HG02678 (cell line): ENCODE results near the gene NHLRC4.

Experiments used
- ATAC-seq: cut with Tn5 transposase; IDR thresholded peaks from one replicate; pipeline ENCODE4 v1.9.1; 2021; ENCODE audit warnings: mild to moderate bottlenecking, moderate library complexity; ENCODE audit not compliant: unreplicated experiment

NHLRC4 gene

DNA sequence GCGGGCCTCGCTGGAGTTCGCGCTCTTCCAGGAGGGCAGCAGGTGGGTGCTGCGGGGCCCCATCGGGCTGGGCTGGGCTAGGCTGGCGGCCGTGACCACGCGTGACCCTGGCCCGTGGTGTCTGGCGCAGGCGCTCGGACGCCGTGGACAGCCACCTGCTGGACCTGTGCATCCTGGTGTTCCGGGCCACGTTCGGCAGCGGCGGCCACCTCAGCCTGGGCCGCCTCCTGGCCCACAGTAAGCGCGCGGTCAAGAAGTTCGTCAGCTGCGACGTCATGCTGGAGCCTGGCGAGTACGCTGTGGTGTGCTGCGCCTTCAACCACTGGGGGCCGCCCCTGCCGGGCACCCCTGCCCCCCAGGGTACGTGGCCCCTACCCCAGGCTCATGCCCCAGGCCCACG, 14.6 kb upstream of the NHLRC4 start:
- no peak for ATAC-seq

DNA sequence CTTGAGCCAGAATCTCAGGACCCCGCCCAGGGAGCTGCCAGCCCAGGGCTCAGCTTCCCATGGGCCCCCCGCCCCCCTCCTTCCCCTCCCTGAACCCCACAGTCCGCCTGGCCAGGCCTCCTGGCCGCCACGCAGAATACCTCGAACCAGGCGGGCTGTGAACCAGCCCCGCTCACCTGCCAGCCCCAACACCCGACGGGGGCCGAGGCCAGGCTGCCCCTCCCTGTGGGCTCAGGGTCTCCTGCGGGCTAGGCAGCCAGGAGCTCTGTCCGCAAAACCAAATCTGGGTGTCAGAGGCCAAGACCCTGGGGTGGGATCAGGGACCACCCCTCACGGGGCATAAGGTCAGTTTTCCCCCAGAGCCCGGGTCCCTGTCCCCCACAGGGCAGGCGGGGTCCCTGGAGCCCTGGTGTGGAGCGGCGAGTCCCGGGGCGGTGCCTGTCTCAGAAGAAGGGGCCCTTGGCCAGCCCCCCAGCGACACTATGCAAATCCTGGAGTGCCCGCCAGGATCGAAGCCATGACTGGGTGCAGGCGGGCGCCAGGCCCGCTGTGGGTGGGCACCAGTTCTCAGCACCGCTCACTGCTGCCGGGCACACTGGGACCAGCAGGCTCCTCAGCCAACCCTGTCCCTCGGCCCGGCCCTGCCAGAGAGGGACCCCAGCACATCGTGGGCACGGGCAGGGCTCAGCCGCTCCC, 13.1 kb upstream of the NHLRC4 start:
- no peak for ATAC-seq

DNA sequence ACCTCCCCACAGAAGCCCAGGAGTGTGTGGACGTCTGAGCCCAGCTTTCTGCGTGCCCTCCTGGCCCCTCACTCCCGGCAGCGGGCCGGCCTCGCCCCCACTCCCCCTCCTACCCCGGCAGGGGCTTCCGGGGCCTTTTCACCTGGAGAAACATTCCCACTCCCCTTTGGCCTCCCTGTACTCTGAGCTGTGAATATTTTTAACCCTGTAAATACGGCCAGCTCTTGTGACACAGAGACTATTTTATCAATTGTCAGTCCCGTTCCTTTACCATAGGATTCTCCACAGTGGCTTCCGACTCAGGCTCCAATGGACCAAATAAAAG, 12.5 kb upstream of the NHLRC4 start:
- ATAC-seq = no peak

DNA sequence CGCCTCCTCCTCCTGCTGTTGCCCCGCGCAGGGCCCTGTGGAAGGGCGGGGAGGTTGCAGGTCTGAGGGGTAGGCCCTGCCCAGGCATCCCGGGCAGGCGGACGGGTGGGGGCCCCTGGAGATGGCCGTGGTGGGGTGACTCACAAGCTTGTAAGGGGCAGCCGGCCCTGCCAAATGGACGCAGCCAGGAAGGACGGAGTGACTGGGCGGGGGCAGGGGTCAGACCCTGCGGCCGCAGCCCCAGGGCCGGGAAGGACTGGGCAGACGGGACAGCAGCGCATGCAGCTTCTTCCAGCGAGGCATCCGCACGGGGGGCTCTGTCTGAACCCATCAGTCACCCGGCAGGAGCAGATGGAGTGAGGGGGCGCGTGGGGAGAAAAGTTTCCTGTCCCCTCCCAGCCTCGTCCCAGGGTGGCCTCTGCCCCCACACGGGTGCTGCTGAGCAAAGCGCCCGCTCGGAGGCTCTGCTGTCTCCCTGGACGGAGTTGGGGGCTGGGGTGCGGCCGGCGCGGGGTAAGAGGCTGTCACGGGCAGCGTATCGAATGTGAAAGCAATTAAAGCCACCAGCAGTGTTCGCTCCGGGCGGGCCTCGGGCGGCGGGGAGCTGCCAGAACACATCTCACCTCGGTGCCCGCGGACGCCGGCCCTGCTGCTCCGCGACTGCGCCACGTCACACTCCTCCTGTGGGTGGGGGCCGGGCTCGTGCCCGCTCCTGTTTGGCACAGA, 12.0 kb upstream of the NHLRC4 start:
- ATAC-seq = no peak

DNA sequence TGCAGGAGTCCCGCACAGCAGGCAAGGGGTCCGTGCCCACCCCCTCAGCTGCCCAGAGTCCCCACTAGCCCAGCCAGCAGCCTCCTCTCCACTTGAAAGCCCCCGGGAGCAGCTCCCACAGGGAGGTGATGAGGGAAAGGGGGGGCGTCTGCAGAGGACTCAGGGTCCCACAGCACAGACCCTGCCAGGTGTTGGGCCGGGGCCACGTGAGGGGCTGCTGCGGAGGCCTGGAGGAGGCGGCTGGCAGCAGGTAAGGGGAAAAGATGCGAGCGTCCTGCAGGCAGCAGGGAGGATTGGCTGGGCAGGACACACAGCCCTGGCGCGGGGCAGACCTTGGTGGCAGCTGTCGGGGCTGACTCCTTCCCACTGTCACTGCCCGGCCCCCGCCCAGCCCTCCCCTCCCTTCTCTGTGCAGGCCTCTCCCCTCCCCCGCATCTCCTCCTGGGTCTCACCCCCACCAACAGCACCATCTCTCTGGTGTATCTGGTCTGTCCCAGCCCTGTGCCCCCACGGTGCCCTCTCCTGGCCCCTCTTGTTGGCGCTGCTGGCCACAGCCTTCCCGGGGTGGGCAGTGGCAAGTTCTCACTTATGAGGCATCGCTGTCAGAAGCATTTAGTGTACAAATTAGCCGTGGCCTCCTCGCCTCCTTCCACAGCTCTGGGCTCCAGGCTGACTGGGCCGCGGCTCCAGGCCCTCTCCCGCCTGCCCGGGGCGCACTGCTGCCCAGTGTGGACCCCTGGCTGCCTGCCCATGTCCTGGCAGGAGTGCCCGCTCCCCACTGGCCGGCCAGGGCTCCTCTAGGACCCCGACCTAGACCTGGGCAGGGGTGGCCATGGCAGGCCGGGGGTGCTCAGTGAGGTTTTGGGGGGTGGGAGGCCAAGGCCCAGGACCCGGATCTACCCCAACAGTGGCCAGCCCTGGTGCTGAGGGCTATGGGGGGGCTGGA, 11.0 kb upstream of the NHLRC4 start:
- ATAC-seq = no peak

DNA sequence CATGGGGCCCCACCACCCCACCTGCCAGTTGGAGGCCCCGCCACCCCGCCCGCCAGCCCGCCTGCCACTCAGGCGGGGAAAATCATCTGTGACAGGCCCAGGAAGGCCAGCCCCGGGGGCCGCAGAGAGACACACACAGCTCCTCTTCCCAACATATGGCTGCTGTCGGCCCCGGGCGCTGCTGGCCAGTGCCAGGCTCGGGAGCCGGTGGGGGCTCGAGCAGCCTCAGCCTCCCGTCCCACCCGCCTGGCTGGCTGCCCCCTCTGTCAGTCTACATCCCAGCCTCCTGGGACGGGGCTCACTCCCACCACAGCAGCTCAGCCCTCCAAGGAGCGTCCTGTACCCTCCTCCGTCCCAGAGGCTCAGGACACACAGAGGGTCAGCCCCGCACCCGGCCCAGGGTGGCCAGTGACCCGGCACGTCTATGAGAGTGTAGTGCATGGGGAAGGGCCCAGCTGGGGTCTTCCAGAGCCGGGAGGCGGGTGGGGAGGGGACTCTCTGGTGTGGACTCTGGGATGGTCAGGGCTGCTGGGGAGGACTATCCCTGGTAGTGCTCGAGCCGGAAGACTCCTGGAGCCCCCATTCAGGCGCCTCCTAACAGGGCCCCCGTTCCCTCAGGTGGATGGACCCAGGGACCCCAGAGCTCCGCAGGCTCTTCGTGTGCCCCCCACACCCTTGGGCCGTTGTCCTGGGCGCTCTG, 10.2 kb upstream of the NHLRC4 start:
- ATAC-seq = no peak

DNA sequence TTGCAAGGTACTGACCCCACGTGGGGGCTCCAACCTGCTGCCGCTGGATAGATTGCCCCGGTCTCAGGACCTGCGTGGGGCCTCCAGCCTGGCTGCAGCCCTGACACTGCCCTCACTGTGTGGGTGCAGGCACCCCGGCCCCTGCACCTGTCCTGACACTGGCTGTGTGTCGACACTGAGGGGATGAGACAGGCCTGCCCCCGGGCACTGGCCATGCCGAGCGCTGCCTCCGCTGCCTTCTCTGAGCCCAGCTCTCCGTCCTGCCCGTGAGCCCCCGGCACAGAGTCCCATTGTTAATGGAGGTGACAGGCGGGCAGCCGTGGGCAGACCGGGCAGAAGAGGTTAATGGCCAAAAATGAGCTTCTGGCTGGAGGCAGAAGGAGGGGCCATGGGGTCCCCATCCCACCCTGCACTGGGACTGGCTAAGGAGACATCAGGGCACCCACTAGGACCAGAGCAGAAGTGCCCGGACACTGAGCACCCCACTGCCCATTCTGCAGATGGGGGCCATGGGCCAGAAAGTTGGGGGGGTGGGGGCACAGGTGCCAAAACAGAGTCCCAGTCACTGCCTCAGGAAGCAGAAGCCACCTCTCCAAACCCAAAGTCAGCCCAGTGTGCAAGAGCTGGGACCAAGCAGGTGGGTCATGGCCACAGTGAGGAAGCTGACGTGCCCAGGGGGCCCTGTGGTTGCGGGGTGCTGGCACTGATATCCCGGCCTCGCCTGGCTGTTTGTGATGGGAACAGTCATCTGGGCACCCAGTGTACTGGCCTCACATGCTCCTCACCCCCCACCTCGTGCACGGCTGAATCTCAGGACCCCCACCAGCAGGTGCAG, 9.1 kb upstream of the NHLRC4 start:
- no peak for ATAC-seq

DNA sequence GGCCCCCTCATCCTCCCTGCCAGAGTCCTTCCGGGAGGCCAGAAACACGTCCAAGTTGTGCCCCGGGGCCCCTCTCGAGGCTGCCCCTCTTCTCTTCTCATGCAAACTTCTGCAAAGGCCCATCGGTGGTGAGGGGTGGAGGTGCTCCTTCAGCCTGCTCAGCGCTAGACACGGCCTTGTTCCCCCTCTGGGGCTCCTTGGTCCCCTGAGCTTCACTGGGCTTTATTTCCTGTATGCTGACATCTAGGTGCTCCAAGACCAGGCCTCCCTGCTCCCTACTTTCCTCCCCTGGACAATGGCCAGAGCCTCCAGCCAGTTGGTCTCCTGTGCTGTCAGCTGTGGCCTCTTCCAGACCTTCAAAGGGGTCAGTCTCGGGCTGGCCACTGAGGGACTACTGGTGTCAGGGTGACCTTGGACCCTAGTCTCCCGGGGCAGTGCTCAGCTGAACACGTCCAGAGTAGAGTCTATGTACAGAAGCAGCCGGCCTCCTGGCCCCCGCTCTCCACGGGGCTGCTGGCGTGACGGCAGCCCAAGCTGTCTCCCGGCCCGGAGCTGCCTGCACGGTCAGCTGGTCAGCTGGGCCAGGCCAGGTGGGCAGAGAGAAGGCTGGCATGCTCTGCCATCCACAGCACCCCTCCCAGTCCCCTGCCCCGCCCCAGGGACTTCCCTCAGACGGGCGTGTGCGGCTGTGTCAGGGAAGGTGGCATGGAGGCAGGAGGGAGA, 8.3 kb upstream of the NHLRC4 start:
- ATAC-seq = no peak

DNA sequence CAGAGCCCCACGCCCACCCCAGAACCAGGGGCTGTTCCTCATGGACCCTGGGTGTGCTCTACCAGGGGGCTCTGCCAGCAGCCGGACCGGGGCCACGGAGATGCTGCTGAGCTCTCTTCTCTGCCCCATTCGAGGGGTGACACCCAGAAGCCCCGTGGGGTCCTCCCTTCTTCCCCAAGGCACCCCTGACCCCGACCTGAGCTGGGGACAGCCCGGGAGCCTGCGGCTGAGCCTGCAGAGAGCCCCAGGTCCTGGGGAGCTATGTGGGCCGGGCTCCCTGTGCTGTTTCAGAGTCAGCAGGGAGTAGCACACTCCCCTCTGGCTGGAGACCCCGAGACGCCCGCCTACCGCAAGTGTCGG, 7.8 kb upstream of the NHLRC4 start:
- no peak for ATAC-seq

DNA sequence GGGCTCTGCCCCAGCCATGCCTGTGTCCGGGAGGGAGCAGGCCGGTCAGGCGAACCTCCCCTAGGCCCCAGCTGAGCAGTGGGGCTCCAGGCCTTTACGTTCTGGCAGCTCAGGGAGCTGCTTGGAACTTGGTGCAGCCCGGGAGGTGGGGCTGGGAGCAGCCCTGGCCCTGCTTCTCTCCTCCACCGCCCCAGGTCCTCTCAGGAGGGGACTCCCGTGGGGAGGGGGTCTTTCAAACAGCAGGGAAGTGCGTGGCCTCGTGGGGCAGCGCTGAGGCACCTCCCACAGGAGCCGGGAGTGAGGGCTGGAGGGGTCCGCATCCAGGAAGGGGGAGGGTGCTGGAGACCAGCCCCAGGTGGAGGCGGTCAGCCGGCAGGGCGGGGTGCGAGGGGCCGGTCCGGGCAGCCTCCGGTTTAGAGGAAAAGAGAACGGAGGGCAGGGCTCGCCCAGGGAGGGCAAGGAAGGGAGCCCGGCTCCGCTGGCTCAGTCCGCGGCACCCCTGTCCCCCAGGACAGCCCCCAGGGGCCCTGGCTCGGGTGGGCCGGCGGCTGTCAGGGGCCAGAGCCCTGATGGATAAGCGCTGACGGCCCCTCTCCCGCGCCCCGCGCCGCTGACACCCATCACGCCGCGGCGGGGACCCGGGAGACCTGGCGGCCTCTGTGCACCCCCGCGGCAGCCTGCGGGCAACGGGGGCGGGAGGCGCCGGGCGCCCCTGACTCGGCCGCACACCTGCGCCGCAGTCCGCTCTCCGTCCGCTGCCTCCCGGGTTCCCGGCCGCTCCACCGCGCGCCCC, 7.2 kb upstream of the NHLRC4 start:
- no peak for ATAC-seq

DNA sequence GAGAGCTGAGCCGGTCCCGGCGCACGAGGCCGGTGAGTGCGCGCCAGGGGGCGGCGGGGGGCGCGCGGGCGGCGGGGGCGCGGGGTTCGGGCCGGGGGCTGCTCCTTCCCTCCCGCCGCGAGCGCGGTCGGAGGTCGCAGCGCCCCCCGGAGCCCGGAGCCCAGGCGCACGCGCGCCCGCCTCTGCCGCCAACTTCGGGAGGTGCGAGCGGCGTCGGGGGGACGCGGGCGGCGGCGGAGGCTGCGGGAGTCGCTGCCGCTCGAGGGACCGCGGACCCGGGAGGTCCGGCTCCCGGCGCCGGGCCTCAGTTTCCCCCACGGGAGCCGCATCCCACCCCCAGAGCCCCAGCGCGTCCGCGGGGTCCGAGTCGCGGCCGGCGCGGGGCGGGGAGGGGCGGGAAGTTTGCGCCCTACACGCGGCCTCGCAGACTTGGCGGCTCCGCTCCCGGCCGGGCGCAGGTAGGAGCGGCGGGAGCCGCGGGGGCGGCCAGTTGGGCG, 6.6 kb upstream of the NHLRC4 start, which contains the start of gene PRR35:
TSS of gene PRR35 (plus strand) at position 191 of the 497 bp plus-strand sequence. CDS start 2,901 bp downstream, outside the sequence.
- no peak for ATAC-seq

DNA sequence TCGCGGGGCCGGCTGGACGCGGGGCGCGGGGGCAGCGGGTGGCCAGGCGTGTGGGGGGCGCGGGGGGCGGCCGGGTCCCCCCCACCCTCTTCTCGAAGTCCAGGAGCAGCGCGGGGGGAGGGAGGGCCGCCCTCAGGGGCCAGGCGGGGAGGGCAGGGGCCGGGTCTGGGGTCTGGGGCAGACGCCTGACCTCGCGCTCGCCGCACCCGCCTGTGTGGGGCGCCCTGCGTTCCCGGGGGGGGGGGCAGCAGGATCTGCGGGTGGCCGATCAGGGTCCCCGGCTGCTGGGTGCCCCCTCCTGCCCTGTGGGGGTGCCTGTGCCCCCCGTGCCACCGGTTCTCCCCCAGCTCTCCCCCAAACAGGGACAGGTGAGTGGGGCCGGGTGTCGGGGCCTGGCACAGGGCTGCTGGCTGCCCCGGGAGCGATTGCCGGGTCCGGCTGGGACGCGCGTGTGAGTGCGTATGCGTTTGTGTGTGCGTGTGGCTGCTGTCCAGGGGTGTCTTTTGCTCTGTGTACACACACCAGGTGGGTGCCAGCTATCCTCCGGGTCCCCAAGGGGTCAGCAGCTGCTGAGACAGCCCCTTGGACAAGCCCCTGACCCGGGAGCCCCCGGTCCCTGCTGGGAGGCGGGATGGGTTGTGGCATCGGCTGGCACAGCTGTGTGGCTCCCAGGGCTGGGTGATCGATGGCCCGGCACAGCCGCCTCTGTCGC, 5.9 kb upstream of the NHLRC4 start:
- no peak for ATAC-seq

DNA sequence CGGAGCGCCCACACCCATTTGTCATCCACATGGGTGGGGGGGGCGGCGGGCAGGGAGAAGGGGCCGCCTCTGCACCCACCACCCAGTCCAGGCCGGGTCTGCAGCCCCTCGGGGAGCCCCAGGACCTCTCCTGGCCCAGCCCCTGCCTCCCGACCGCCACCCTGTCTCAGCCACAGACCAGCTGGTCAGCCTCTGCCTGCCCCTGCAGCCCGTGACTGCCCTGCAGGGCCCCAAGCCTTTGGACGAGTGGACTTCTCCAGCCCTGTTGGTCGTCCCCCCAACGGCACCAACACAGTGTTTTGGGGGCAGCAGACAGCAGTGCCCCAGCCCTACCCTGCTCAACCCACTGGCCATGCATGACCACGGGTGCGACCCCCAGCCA, 5.4 kb upstream of the NHLRC4 start:
- ATAC-seq = no peak

DNA sequence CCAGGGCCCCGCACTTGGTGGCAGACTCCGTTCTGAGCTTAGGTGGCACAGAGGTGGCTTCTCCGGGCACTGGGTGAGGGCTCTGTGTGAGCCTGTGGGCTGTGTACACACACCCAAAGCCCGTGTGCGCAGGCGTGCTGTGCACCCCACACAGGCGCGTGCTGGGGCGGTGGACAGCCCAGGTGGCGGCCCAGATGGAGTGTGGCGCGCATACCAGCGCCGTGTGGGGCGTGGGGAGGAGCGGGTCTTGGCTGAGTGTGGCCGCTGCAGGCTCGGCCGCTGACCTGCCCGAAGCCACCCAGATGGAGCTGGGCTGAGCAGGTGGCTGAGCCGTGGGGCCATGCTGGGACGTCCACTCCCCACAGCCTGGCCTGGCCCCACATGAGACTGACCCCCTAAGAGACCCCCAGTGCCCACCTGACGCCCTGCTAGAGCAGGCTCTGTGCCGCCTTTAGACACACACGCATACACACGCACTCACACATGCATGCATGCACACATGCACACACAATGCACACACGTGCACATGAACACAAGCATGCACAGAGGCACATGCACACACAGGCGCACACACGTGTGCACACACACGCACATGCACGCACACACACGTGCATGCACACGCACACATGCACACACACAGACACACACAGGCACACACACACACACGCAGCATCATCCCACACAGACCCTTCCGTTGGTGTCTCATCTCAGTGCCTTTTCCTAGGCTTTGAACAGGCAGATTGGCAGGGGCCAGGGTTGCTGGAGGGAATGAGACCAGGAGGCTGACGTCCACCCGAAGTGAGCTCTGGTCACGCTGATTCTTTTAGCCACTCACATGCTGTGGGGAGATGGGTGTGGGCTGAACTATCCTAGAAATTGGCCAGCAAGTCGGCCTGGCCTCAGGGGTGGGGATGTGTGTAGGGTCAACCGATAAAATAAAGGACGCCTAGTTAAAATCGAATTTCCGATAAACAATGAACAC, 4.6 kb upstream of the NHLRC4 start:
- ATAC-seq = no peak

DNA sequence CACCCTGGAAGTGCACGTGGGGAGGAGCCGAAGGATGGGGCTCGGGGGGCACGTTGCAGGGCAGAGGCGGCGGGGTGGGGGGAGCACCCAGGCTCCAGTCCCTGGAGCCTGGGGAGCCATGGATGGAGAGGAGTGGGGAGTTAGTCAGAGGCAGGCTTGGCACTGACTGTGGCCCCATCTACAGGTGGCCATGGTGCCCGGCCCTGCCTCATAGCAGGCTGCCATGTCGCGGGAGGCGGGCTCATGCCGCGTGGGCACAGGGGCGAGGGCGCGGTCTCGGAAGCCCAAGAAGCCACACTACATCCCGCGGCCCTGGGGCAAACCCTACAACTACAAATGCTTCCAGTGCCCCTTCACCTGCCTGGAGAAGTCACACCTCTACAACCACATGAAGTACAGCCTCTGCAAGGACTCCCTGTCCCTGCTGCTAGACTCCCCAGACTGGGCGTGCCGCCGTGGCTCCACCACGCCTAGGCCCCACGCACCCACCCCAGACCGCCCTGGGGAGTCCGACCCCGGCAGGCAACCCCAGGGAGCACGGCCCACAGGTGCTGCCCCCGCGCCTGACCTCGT, 3.6 kb upstream of the NHLRC4 start:
- ATAC-seq = no peak

DNA sequence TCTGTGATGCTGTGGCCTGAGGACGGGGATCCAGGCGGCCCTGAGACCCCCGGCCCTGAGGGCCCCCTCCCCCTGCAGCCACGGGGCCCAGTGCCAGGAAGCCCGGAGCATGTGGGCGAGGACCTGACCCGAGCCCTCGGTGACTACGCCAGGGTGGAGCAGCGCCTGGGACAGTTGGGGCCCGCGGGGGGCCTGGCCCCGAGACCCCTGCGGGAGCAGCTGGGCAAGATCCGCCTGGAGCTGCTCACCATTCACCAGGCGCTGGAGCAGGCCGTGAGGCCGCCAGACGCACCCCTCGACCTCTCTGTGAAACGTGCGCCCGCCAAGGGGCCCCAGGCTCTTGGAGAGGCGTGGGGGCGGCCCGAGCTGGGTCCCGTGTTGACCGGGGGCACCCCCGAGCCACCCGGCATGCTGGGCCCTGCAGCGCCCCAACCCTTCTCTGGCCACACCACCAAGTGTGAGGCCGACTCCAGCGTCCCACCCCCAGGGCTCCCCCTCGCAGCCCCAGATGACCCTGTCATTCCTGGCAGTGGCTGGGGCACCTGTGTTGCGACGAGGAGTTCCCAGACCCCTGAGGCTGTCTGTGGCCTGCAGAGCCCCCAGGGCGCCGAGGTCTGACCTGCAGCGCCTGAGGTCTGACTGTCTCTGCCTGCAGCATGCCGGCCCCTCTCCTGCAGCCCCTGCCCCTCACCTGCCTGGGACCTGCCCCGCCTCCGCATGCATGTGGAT, 2.0 kb upstream of the NHLRC4 start:
- no peak for ATAC-seq
